Stomach (tissue), 4 donors: ENCODE data around the gene ZNF532.

Experiments used
- EP300 ChIP-seq: sonication (generic); formaldehyde crosslinking; IDR thresholded peaks from one replicate; pipeline ENCODE4 v1.6.1; 2017; ENCODE audit warnings: antibody characterized with exemption
- POLR2A ChIP-seq, 4 donors: fragments of 450-650 bp; IDR thresholded peaks; one replicate each; pipeline ENCODE4 v1.6.1; 2016; ENCODE audit warnings: antibody characterized with exemption in 4 of 4, control low read depth in 2 of 4, mild to moderate bottlenecking in 1 of 4, moderate library complexity in 1 of 4
- TF ChIP-seq, protein P1 (sequence below), 7 experiments: fragments of 450-650 bp in 4 of 7; fragments of 200-600 bp in 3 of 7; sonication (generic) in 3 of 7; IDR thresholded peaks; one replicate each; pipeline ENCODE4 v1.5.1; 2016 to 2019; ENCODE audit warnings: antibody characterized with exemption in 7 of 7, control low read depth in 2 of 7, mild to moderate bottlenecking in 1 of 7

DNA sequence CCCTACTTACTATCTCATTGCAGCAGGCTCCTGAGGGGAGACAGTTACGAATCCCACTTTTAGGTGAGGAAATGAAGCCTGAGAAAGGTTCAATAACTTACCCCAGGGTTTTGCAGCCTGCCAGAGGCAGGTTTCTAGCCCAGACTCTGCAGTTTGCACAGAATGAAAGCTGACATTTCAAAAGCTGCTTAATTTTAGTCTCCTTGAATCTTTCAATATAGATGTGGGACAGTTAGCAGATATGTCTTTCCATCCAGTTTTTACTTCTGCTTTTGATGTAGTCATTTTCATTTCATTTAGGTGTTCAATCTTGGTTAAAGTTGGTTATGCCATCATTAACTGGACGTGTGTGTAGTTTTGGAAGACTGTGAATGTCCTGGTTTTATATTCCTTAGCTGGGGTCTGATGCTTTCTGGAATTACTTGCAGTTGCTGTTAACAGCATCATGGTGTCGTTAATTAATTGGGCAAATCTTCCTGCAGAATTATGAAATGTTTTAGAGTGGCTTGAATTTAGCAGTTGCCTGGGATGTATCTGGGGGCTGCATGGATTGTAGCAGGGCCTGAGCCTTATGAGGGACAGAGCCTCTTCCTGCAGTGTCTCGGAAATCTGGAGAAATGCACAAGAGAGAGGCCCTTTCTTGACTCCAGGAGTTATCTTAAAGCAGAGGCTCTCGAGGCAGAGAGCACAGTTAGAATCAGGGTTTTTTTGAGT lies 100.8 kb downstream of the ZNF532 start:
- TF ChIP-seq, protein P1, sequence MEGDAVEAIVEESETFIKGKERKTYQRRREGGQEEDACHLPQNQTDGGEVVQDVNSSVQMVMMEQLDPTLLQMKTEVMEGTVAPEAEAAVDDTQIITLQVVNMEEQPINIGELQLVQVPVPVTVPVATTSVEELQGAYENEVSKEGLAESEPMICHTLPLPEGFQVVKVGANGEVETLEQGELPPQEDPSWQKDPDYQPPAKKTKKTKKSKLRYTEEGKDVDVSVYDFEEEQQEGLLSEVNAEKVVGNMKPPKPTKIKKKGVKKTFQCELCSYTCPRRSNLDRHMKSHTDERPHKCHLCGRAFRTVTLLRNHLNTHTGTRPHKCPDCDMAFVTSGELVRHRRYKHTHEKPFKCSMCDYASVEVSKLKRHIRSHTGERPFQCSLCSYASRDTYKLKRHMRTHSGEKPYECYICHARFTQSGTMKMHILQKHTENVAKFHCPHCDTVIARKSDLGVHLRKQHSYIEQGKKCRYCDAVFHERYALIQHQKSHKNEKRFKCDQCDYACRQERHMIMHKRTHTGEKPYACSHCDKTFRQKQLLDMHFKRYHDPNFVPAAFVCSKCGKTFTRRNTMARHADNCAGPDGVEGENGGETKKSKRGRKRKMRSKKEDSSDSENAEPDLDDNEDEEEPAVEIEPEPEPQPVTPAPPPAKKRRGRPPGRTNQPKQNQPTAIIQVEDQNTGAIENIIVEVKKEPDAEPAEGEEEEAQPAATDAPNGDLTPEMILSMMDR (IDR thresholded peaks at IDR 0.05) = no peak
- TF ChIP-seq EP300 = no peak
- no peak for TF ChIP-seq POLR2A (IDR thresholded peaks at IDR 0.05)
